GM21619 (cell line): ENCODE measurements around the gene PCYOX1L.

Experiments used
- ATAC-seq: cut with Tn5 transposase; IDR thresholded peaks from one replicate; pipeline ENCODE4 v1.9.1; 2021; ENCODE audit not compliant: unreplicated experiment

The PCYOX1L gene

DNA sequence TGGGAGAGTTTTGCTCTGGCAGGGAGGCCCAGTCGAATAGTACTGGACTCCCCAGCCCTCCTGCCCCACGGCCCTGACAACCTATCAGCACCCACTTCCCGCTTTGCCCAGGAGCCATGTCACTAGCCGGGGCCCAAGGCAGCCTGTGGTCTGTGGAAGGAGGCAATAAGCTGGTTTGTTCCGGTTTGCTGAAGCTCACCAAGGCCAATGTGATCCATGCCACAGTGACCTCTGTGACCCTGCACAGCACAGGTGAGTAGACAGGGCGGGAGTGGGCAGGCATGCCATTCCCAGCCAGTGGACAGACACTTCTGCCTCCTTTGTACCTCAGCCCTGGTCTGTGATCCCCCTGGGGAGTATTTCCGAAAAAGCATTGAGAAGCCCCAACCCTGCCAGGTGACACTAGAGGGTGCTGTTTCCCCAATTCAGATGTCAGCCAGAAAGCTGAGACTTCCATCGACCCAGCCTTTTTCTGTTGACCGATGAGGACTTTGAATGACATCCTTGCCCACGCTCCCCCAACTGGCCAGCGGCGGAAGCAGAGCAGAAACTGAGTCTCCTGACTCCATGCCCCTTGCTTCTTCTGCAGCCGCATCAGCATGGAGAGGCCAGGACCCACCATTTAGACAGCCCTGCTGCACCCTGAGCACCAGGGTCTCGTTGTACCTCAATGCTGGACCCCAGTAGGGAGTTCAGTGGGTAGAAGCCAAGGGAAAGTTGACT, 9.6 kb downstream of the PCYOX1L start:
- peak; percentile 73 for ATAC-seq

DNA sequence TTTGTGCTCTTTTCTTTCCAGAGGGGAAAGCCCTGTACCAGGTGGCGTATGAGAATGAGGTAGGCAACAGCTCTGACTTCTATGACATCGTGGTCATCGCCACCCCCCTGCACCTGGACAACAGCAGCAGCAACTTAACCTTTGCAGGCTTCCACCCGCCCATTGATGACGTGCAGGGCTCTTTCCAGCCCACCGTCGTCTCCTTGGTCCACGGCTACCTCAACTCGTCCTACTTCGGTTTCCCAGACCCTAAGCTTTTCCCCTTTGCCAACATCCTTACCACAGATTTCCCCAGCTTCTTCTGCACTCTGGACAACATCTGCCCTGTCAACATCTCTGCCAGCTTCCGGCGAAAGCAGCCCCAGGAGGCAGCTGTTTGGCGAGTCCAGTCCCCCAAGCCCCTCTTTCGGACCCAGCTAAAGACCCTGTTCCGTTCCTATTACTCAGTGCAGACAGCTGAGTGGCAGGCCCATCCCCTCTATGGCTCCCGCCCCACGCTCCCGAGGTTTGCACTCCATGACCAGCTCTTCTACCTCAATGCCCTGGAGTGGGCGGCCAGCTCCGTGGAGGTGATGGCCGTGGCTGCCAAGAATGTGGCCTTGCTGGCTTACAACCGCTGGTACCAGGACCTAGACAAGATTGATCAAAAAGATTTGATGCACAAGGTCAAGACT, 10.3 kb downstream of the PCYOX1L start:
- ATAC-seq = no peak

DNA sequence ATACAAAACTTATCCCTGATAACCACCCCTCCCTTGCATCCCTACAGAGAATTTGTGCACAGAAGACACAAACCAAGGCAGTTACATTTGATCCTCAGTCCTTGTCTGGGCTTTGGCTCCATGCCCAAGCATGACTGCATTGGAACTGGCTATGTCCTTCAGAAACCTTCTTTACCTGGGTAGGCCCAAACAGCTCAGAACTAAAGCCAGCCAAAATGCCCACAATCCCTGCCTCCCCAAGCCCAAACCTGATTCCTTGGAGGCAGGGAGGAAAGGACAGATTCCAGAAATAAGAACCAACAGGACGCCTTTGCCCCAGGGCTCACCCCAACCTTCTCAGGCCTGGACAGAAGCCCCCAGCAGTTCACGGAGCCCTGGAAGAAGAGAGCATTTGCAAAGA, 13.0 kb downstream of the PCYOX1L start:
- ATAC-seq = no peak

DNA sequence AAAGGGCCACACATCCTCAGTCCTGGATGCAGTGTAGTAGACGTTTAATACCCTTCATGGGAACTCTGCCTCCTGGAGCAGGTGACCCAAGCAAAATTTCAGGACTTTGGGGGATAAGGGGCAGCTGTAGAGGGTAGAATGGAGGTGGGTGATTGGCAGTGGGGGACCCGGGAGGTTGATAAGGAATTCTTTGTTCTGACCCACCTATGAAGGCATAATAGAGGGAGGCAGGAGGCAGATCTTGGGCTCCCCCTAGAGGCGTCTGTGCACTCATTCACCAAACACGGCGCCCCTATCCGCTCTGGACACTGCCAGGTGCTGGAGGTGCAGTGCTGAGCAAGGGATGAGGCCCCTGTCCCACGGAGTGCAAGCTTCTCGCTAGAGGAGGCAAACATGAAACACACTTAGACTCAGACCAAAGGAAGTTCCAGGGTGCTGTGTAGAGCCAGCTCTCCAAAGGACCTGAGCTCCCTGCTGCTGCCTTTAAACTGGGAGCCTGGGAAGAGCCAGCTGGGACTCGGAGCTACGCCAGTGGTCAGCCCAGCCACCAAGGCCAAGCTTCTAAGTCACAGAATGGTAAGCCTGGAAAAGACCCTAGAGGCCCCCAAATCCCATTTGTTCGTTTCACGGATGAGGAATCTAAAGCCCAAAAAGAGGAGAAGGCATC, 13.6 kb downstream of the PCYOX1L start:
- peak; percentile 83 for ATAC-seq

DNA sequence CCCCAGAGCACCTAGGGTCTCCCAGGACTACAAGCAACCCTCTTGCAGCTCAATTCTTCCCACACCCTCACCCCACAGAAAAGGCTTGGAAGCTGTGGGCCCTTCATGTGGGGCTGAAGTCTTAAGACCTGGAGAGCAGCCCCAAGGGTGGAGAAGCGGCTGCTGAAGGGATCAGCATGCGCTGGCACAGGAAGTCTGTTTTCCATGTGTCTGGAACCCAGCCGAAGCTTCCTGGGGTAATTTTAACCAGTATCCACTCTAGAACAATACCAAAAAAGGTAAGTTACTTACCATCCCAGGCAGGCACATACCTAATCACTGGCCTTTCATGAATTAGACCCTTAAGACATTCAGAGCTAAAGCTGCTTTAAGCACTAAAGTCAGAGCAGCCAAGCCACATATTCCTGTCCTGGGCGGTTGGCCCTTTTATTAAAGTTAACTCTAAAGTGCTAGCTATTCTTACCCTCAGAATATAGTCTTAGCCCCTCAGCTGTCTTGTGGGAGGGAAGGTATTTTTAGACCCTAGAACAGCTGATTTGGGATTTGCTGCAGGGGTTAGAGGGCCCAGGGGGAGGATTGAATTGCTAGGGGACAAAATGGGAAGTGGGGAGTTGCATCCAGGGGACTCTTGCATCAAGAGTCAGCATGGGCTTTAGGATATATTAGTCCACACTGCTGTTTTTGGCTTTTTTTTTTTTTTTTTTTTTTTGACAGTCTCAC, 14.4 kb downstream of the PCYOX1L start:
- ATAC-seq = no peak

DNA sequence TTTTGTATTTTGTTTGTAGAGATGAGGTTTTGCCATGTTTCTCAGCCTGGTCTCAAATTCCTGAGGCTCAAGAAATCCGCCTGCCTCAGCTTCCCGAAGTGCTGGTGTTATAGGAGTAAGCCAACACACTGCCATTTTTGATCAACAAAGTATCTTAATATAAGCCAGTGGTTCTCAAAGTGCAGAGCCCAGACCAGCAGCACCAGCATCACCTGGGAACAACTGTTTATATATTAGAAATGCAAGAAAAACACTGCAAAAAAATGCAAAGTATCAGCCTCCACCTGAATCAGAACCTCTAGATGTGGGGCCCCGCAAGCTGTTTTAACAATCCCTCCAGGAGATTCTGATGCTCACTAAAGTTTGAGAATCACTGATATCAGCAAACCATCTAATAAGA, 15.1 kb downstream of the PCYOX1L start:
- ATAC-seq = no peak

DNA sequence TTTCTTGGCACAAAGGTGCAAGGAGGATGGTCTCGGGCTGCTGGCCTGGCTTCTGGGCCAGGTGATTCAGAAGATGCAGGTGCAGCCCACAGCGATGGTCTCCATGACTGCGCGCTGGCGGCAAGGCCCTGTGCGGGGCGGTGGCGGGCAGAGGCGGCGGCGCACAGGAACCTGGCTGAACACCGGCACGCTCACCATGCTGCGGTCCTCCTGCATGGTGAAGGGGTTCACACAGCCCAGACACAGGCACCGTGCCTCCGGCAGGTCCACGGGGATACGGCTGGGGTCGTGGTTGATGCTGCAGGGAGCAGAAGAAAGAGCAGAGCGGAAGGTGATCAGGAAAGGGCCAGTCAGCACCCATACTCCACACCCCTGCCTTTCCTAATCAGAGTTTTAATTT, 16.5 kb downstream of the PCYOX1L start:
- no peak for ATAC-seq

DNA sequence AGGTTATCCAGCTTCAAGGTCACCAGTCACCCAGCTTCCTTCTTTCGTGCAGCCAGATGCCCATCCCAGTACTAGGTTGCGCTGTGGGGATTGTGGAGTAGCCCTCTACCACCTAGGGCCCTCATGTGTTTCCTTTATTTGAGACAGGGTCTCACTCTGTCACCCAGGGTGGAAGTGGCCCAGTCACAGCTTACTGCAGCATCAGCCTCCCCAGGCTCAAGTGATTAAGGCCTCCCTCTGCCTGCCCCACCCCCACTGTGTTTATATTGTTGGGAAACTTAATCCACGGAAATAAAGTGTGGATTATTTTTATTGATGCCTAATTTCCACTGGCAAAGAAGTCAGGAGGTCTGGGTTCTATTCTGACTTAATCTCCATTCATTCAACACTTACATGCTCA, 17.0 kb downstream of the PCYOX1L start:
- ATAC-seq = no peak

DNA sequence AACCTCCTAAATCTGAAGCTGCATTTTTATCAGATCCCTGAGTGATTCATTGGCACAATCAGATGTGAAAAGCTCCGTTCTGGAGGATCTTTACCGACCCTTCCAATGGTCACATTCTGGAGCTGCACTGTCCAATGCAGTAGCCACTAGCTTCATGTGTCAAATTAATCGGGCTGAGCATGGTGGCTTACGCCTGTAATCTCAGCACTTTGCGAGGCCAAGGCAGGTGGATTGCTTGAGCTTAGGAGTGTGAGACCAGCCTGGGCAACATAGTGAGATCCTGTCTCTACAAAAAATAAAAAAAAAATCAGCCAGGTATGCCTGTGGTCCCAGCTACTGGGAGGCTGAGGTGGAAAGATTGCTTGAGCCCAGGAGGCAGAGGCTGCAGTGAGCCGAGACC, 17.6 kb downstream of the PCYOX1L start:
- ATAC-seq = no peak

DNA sequence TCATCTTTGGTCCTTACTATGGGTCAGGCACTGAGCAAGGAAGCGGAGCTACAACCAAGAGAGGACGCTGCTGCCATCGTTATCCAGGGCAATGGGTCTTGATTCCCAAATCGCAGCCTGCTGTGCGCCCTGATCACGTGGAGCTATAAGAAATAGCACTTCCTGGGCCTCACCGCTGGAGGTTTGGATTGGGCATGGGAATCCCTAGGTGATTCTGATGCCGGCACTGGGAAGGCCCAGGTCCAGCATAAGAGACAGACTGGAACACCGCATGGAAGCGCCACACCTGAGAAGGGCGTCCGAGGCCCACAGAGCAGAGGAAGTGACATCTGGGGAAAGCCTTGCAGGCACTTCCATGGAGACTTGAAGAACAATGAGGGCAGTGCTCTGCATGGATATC, 18.3 kb downstream of the PCYOX1L start:
- ATAC-seq = no peak

DNA sequence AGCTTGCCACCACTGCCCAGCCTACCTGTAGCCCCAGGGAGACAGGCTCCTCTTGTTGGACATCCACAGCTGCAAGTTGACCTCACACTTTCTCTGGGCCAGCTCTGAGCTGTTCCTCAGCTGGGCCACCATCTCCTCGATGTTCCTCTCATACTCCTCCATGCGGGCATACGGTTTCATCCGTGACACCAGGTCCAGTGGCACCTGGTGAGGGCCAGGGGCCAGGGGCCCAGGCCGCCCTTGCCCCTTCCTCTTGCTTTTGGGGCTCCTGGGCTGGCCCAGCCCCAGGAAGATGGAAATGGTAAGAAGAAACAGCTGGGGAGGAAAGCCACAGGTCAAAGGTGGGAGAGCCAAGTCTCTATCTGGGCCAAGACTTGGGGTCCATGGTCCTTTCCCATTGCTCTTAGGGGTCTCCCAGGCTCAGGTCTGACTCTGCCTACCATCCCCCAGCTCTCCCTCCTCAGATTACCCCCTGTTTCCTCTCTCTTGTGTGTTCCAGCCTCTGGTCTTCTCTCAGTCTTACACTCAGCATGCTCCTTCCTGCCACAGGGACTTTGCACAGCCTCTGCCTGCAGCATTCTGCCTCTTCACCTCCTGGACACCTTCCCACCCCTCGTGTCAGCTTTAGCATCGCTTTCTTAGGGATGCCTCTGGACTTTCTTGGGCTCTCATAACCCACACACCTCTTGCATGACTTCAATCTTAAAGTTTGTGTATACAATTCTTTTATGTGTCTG, 19.0 kb downstream of the PCYOX1L start:
- no peak for ATAC-seq

DNA sequence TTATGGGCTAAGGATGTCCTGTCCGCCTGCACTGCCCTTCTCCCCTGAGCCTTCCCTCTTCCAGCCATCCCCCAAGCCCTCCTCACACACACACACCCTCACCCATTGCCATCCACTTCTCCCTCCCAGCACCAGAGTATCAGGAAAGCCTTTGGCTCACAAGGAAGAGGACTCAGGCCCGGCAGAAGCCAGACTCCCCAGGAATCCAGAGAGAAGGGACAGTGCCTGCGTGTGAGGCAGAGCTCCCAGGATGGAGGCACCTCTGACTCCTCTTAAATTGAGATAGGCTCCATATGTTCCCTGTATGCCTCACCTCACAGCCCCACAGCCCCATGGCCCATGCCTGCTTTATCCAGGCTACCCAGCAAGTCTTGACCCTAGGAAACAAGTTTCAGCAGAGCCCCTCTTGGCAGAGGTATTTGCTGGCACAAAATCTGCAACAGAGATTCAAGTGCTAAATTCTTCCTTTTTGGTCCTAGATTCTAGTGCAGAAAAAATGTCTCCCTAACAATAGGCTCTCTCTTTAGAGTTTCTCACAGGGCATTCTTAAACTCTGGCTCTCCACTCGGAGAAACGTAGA, 20.5 kb downstream of the PCYOX1L start:
- ATAC-seq = no peak

DNA sequence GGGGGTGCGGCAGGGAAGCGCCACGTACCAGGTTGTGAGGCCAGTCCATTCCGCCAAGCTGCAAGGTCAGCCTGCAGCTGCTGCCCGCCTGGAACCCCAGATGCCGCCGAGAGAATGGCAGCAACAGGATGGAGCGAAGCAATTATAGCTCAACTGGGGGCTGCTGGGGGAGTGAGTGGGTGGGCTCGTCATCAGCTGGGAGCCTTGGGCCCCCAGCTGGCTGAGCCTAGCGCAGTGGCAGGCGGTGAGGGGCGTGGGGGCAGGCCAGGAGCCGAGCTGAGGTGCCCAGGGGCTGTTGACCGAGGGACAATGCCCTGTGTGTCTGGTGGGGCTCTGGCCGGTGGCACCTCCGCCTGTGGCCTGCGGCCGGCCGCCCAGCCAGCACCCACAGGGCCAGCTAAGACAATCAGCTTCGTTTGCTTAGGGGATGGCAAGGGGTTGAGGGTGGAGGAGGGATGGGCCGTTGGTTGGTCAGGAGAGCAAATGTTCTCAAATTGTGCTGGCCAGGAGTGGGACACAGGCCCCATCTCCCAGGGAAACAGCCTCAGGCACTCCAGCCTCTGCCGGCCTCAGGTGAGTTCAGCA, 21.4 kb downstream of the PCYOX1L start, which contains the start of gene IL17B:
Gene IL17B (minus strand): TSS at position 116 of the 585 bp plus-strand sequence. CDS start 67 bp downstream, at position 49.
- no peak for ATAC-seq

DNA sequence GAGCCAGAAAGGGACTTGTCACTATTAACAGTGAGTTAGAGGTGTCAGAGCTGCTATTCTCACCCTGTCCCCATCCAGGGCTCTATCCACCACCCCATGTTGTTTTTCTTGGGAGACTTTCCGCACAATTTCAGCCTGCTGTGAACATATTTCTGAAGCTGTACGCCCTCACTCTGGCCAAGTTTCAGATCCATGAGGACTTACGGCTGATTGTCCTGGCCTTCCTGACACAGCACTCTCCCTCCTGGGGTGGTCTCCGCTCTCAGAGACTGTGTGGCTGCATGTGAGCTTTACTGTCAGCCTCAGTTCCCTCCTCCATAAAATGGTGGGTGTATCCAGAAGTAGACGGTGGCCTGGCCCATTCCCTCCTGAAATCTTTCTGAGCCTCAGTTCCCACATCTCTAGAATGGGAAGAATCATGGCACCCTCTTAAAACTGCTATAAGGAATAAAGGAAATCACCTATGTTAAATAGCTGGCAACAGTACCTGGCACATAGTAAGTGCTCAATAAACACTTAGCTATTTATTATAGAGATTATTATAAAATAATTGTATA, 22.1 kb downstream of the PCYOX1L start:
- ATAC-seq = no peak

DNA sequence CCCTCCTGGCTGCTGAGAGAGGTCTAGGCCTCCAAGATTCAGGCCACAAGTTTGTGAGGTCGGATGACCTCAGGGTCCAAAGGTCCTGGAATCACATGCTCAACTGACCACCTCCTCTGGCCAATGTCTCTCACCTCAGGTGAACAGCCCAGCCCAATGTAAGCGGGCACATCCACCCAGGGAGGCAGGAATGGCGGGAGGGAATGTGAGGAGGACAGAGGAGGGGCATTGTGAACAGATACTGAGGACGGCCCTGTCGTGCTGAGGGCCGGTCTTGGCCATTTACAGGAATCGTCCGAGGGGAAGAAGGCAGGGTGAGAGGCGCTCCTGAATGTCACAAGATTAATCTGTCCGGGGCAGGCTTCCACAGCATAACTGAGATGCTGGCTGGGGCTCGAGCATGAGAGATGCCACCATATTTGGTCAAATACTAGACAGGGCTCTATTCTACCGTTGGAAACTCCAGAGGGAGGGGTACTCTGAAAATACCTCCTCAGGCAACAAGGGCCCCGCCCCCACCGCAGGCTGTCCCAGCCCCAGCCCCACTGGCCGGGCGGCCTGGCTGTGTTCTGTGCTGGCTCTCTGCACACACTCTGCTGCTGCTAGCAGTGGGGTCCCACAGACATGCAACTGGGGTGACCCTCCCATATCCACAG, 22.7 kb downstream of the PCYOX1L start:
- no peak for ATAC-seq

DNA sequence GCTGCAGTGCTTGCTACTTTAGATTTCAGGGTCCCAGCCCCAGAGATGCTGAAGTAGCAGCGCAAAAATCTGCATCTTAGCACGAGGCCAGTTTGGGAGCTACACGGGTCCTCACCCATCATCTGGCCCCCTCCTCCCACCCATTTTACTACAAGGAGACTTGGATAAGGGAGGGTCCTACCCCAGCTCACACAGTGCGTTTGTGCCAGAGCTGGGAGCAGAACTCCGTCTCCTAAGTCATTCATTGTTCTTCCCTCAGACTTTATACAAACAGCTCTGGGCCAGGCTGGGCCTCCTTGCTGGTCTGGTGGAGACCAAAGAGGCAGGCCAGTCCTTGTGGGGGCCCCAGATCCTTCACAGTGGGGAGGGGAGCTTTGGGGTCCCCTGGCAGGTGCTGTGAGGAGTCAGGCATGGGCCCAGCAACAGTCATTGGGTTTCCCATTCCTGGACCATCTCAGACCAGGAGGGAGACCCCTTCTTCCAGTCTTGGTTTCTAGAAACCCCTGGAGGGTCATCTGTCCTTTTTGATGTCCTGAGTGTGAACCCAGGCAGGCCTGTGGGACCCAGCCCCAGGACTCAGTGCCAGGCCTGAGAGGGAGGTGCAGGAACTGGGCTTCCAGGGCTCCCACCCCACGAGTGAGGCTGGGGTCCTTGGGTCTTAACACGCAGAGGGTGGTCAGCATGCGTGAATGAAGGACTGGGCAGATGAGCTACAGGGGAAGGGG, 23.6 kb downstream of the PCYOX1L start:
- peak; percentile 21 for ATAC-seq

DNA sequence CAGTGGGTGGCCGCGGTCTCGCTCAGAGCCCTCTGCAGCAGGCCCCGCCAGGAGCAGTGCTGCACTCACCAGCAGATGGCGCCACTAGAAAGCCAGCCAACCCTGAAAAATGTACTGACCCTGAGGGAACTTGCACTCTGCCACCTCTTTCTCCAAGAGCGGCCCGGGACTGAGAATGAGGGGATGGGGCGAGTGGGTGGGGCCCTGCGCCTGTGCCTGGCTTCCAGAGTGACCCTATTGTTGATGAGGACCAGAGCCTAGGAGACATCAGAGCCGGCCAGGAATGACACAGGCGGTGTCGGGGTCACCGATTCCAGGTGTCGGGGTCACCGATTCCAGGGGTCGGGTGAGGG, 24.1 kb downstream of the PCYOX1L start:
- peak; percentile 76 for ATAC-seq

DNA sequence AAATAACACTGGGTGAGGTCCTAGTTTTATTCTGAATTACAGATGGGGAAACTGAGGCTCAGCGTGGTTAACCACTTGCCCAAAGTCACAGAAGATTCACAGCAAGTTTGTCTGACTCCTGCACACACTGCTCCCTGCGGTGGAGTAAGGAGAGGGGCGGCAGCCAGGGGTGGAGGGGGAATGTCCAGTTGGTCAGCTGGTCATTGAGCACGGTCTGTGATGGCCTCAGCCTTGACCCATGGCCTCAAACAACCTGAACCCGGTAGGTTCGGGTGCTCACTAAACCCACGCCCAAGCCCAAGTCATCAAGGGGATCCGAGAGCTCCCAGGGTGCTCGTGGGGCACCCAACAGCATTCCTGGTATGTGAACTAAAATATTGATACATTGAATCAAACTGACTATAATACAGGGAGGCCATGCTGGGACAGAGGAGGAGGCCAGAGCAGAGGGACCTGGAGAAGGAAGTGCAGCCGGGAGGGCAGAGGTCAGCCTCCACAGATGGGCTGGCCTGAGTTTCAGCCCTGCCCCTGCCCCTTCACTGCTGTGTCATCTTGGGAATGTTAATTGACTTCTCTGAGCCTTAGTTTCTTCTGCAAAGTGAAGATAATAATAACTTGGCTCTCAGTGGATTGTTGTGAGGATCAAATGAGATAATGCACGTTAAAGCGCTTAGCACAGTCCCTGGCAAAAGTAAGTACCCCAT, 24.8 kb downstream of the PCYOX1L start:
- ATAC-seq = no peak
